Measurements from ENCODE around the gene SMG6.
"Not testable (repeated sequence)": the region's sequence is repeated elsewhere in the genome, so short reads cannot be mapped to it uniquely, and the experiment has no call there.

SMG6 gene

GRCh38 chr17:2202996-2203575 is 100.5 kb downstream of the SMG6 start:
- no peak for DNase-seq (ENCODE audit: low read depth)

- no peak for DNase-seq (ENCODE audit: low read depth)
Observed at GRCh38 chr17:2202302-2202995, 101.1 kb downstream of the SMG6 start.

GRCh38 chr17:2199386-2199785 is 104.2 kb downstream of the SMG6 start:
- not testable (repeated sequence) for DNase-seq (ENCODE audit: low read depth)

DNA sequence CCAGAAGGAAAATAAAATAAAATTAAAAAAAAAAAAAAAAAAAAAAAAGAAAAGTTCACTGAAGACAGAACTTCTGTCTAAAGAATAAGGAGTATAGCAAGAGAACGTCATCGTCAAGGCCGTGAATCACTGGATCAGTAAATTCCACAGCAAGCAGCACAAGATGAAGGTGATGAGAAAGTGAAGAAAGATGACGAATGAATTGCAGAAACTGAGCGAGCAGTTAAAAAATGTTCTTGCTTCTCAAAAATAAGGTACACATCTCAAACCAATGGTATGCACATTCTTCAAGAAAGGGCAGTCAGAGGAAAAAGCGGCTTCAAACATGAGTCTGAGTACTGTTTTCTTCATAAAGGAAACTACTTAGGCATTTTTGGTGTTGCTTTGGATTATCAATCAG is 104.7 kb downstream of the SMG6 start:
- peak; percentile 94 for DNase-seq (ENCODE audit: low read depth)

DNA sequence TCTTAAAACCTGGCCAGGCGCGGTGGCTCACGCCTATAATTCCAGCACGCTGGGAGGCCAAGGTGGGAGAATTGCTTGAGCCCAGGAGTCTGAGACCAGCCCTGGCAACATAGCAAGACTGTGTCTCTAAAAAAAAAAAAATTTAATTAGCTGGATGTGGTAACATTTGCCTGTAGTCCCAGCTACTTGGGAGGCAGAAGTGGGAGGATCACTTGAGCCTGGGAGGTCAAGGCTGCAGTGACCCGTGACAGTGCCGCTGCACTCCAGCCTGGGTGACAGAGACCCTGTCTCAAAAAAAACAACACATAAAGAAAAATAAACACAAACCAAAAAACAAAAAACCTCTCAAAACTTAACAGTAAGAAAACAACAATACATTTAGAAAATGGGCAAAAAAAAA is 106.3 kb downstream of the SMG6 start:
- no peak for DNase-seq (ENCODE audit: low read depth)

GRCh38 chr17:2195729-2196128 is 107.9 kb downstream of the SMG6 start:
- peak; percentile 33 for DNase-seq (ENCODE audit: low read depth)

DNA sequence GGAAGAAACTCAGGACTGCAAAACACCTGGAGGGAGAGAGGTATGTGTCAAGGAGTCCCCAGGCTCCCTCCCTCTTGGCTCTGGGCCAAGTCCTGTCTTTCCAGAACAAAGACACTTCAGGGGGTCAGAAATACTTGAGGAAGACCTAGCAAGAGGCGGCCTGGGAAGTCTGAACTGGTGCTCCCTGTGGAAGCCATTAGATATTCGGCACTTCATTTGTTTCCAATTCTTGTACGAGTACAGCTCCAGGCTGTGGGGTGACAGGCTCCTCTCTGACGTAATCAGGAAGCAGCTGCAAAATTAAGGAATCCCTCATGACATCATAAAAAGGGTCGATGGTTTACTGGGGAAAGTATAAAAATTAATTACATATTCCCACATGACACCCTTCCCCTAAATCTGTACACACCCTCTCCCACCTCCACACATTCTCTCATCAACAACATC is 108.7 kb downstream of the SMG6 start:
- DNase-seq (ENCODE audit: low read depth) = peak; percentile 18

DNA sequence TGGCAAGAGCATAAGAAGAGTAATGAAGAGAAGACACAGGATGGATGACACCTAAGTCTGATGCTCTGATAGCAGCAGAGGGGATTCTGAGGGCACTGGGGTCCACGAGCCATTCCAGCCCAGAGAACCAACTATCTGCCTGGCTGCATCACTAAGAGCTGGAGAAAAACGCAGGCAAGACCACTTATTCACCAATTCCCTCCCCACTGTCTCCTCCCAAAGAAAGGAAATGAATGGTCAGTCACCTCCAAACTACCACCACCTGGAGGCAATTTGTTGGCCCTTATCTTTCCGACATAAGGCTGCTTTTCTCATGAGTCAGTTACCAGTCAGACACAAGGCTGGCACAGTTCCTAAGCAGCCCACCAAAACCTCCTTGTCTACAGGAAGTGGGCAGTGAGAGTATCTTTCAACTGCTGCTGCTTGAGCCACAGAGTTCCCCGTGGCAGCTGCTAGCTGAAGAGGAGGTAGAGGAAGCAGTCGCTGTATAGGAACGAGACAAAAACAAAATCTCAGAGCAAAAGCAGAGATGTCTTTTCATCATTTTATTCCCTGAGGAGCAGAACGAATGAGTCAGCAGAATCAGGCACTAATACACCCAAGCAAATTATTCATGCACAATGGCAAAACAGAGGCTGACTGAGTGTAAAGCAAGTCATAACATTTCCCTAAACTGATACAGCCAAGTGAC is 111.1 kb downstream of the SMG6 start:
- peak; percentile 95 for DNase-seq (ENCODE audit: low read depth)

GRCh38 chr17:2191785-2192184 is 111.8 kb downstream of the SMG6 start:
- DNase-seq (ENCODE audit: low read depth) = no peak

DNA sequence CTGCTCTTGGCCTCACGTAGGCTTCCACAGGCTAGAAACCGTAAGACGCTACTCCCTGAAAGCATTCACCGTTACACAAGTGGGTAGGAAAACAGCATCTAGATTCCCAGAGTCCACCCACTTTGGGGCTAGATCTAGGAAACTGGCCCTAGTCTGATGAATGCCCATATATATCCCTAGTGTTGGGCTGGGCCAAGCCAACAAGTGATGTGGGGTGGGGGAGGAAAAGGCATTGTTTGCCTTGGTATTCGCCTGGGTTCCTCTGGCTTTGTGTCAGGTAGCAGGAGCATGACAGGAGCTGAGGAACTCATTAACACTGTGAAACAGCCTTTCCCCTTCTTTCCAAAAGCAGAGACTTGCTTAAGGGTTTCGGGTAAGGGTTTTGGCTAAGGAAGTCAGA is 112.4 kb downstream of the SMG6 start:
- DNase-seq (ENCODE audit: low read depth) = no peak

- DNase-seq (ENCODE audit: low read depth) = peak; percentile 35
Observed at GRCh38 chr17:2190014-2190413, 113.6 kb downstream of the SMG6 start.

DNA sequence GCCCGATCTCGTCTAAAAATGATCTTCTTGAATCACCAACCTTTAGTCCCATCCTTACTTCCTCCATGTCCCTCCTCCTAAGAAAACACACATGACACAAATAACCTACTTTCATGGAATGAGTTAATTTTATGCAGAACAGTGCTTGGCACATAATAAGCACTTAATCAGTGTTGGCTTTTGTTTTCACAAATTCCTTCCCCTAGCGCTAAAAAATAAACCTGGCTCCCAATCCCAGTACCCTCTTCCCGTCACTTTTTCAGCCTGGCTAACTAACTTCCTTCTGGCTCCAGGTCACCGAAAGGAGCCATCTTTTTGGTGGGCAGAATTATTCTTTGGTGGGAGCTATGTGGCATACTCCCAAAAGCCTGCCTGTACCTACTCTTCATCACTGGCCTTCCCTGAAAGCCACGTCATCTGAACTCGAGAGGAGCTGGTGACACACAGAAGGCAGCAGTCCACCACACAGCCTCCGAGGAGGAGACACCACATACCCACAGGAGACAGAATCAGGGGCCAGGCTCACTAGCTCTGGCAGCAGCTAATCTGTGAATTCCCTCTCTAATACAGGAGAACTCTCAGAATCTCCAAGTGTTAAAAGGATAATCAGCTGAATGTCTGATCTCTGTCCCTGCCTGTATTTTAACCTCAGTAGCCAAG is 114.5 kb downstream of the SMG6 start:
- DNase-seq (ENCODE audit: low read depth) = no peak

GRCh38 chr17:2187758-2188157 is 115.8 kb downstream of the SMG6 start:
- DNase-seq (ENCODE audit: low read depth) = no peak

GRCh38 chr17:2186937-2187336 is 116.6 kb downstream of the SMG6 start:
- no peak for DNase-seq (ENCODE audit: low read depth)

DNA sequence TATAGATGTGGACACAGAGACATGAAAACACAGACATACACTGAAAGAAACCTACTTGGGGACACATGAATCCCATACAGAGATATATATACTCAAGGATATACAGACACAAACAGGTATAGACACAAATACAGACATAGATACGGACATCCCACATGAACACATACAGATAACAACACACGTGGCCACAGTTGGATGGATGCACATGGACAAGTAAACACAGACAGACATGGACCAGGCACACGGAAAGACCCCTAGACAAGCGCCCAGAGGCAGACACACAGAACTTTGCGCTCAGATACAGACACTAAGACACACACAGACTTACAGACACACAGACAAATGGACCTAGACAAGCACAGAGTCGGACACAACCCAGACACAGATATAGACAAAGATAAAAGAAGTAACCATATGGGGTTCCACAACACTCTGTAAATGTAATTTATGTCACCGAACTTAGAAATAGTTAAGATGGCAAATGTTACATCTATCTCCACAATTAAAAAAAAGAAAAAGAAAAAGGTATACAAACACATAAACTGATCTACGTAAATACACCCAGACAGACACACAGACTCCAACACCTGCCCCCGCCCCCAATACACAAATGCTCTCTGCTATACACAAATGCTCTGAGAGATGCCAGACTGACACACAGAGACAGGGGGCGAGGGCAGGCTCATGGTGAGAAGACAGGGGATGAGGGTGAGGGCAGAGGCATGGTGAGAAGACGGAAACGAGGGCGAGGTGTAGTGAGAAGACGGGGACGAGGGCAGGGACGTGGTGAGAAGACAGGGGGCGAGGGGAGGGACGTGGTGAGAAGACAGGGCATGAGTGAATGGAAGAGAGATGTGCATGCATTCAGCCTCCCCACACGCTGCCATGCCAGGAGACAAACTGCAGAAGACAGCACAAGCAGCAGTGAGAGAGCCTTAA is 118.3 kb downstream of the SMG6 start:
- no peak for DNase-seq (ENCODE audit: low read depth)

DNA sequence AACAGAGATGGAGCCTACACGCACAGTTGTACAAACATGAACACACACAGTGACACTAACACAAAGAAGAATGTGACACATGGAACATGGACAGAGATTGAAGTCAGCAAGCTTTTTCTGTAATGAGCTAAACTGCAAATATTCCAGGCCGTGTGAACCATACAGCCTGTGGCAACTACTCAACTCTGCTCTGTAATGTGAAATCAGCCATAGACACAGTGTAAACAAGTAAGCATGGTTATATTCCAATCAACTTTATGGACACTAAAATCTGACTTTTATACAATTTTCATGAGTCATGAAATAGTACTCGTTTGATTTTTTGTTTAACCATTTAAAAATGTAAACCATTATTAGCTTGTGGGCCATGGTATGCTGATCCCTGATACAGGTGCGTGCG is 120.2 kb downstream of the SMG6 start:
- DNase-seq (ENCODE audit: low read depth) = peak; percentile 56

DNA sequence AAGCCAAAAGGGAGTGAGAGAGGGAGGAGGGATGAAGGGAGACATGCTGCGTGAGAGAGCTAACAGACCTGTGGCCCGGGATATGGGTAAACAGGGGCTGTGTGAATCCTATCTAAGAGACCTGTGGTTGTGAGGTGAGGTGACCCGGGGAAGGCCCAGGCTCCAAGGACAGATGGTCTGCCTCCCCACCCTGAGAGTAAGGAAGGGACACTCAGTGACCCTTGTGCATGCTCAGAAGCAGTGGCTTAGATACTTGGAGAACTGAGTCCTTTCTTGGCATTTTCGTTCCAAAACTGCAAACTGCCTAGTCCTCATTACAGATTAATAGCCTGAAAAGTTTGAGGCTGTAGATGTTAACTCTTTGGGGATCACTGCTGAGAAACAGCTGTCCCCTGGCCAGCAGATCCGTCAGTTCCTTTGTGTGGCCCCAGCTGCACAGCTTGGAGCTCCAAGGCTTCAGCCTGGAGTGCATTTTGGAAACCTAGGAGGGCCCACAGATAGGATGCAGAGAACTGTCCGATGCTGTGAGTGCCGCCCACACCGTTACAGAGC is 121.6 kb downstream of the SMG6 start:
- no peak for DNase-seq (ENCODE audit: low read depth)

- DNase-seq (ENCODE audit: low read depth) = peak; percentile 96
Observed at GRCh38 chr17:2181206-2181896, 122.2 kb downstream of the SMG6 start.

DNA sequence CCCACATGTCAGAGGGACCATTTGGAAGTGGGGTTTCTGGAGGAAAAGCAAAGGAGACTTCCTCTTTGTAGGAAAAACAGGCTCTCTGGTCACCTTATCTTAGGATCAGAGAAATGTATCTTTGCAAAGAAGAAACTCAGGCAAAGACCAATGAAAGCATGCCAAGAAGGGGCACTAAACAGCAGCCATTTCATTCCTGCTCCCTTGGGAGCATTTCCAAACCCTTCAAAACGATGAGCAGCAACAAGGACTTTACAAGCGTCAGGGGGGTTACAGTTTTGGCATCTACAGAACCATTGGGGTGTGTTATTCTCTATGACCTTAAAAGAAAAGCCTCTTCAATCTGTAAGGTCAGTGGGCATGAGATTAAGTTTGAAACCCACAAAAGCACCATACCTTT is 122.8 kb downstream of the SMG6 start:
- DNase-seq (ENCODE audit: low read depth) = no peak

DNA sequence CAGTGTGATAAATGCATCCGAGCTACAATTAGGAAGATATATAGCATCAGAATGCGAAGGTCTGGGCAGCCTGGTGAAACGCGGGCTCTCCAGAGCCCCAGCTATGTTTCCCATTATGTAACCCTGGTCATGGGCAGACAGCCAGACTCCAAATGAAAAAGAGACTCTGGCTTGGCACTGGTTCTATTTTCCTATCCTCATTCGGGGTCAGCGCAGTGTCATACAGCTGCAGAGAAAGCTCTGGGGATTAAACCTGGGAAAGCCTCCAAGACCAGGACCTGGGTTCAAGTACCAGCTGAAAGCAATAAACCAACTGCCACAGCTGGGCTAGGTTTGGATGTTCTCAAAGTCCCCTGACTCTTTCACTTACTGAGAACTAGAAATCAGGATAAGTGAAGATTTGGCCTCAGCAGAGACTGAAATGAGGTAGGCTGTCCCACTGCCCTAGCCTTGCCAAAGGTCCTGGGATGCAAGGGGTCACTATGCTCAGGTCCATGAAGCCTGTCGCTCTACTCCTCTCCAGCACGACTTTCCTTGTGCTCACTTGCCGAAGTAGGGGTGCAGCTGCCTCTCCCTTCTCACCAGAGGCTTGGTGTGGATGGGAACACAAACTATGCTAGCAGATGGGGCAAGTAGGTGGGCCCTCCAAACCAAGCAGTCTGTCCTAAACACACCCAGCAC is 123.8 kb downstream of the SMG6 start:
- DNase-seq (ENCODE audit: low read depth) = peak; percentile 95
